ENCODE results near the gene CLCN6. TPM values are rescaled to one million over a fixed set of nuclear protein-coding genes. Genes with fewer than 3 reads are reported as not detected.

CLCN6 gene
- total RNA-seq, 1 experiment from 2014 or later: 30.4 TPM

DNA sequence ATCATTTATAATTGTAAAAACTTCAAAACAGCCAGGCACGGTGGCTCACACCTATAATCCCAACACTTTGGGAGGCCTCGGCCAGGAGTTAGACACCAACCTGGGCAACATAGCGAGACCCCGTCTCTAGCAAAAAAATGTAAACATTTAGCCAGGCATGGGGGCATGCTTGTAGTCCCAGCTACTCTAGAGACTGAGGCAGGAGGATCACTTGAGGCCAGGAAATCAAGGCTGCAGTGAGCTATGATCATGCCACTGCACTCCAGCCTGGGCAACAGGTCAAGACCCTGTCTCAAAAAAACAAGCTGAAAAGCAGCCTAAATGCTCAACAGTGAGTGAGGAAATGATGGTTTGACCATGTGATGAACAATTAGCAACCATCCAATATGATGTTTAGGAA is 36.7 kb upstream of the CLCN6 start:
- H3K27ac Mint-ChIP-seq (ENCODE audit: unreplicated experiment): no peak overlapping the region
- Histone ChIP-seq H3K36me3 (ENCODE audit: control insufficient read depth, insufficient read depth, low read length) (no peaks in the 10 kb centered on the region), H3K9me3 (no peaks in the 10 kb centered on the region), H3K4me3 (ENCODE audit: low read depth, low read length) (no peak overlapping the region), H3K4me1 (peaks cover 6% of the 10 kb centered on the region; the same call in 1 of the 2 replicates), H3K27me3 (replicated peaks; ENCODE audit: control insufficient read depth, insufficient read depth, low read length) (no peaks in the 10 kb centered on the region)
- intact Hi-C loops (cut with micrococcal nuclease; ENCODE audit: unreplicated experiment): no loop called here
- TF ChIP-seq CTCF (IDR thresholded peaks at IDR 0.05; ENCODE audit: insufficient read depth in 1 of 2, low read depth in 1 of 2, low read length in 1 of 2, severe bottlenecking in 1 of 2, unreplicated experiment in 1 of 2): no peak
- H3K4me3 Mint-ChIP-seq (ENCODE audit: unreplicated experiment): no peak overlapping the region
- no peaks in the 10 kb centered on the region for H3K36me3 Mint-ChIP-seq (ENCODE audit: insufficient read depth, unreplicated experiment)
- DNase-seq: no peak
- CTCF ChIA-PET: no interaction called here
- no peaks in the 10 kb centered on the region for H3K9me3 Mint-ChIP-seq (ENCODE audit: unreplicated experiment)
- POLR2A ChIA-PET: no interaction called here
- no peaks in the 10 kb centered on the region for H3K27me3 Mint-ChIP-seq (ENCODE audit: insufficient read depth, unreplicated experiment)
- BruUV-seq (replicated peaks): no TSS peak
- no peaks in the 10 kb centered on the region for H3K4me1 Mint-ChIP-seq (ENCODE audit: low read depth, unreplicated experiment)

- no peak overlapping the region for H3K4me3 Mint-ChIP-seq (ENCODE audit: unreplicated experiment)
- no peaks in the 10 kb centered on the region for H3K9me3 Mint-ChIP-seq (ENCODE audit: unreplicated experiment)
- Histone ChIP-seq H3K36me3 (ENCODE audit: control insufficient read depth, insufficient read depth, low read length) (no peaks in the 10 kb centered on the region), H3K4me1 (peaks cover 6% of the 10 kb centered on the region; the same call in 1 of the 2 replicates), H3K4me3 (ENCODE audit: low read depth, low read length) (no peak overlapping the region), H3K27me3 (replicated peaks; ENCODE audit: control insufficient read depth, insufficient read depth, low read length) (no peaks in the 10 kb centered on the region), H3K9me3 (no peaks in the 10 kb centered on the region)
- H3K27me3 Mint-ChIP-seq (ENCODE audit: insufficient read depth, unreplicated experiment): no peaks in the 10 kb centered on the region
- intact Hi-C loops (cut with micrococcal nuclease; ENCODE audit: unreplicated experiment): no loop called here
- no peak overlapping the region for H3K27ac Mint-ChIP-seq (ENCODE audit: unreplicated experiment)
- no peaks in the 10 kb centered on the region for H3K4me1 Mint-ChIP-seq (ENCODE audit: low read depth, unreplicated experiment)
- H3K36me3 Mint-ChIP-seq (ENCODE audit: insufficient read depth, unreplicated experiment): no peaks in the 10 kb centered on the region
- no peak for TF ChIP-seq CTCF (IDR thresholded peaks at IDR 0.05; ENCODE audit: insufficient read depth in 1 of 2, low read depth in 1 of 2, low read length in 1 of 2, severe bottlenecking in 1 of 2, unreplicated experiment in 1 of 2)
- POLR2A ChIA-PET: no interaction called here
- no peak for DNase-seq
- BruUV-seq (replicated peaks): no TSS peak
- CTCF ChIA-PET: no interaction called here
Observed at GRCh38 chr1:11770011-11770410, 36.0 kb upstream of the CLCN6 start.

DNA sequence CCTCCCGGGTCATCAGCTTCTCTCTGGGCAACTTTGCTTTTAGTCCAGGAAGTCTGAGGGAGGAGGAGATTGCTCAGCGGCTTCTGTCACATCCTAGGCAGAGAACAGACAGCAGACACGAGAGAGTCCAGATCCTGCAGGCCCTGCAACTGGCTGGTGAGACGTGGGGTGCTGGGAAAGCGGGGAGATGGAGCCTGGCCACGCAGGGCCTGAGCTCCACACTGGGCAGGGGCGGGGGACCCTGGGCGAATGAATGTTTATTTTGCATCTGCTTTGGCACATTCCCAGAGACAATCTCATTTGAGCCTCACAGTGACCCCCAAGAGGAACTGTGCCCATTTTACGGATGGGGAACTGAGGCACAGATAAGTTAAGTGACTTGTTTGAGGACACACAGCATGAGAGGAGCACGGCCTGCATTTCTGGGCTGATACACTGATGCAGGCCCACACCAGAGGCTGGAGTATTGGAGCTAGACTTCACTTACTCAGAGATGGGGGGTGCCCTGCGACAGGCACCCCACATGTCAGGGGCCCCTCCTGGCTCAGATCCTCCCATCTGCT is 34.4 kb upstream of the CLCN6 start:
- H3K4me3 Mint-ChIP-seq (ENCODE audit: unreplicated experiment): no peak overlapping the region
- no peaks in the 10 kb centered on the region for H3K4me1 Mint-ChIP-seq (ENCODE audit: low read depth, unreplicated experiment)
- no peaks in the 10 kb centered on the region for H3K36me3 ChIP-seq (ENCODE audit: control insufficient read depth, insufficient read depth, low read length)
- no peaks in the 10 kb centered on the region for H3K27me3 Mint-ChIP-seq (ENCODE audit: insufficient read depth, unreplicated experiment)
- H3K27ac Mint-ChIP-seq (ENCODE audit: unreplicated experiment): no peak overlapping the region
- POLR2A ChIA-PET: no interaction called here
- peaks cover 6% of the 10 kb centered on the region; the same call in 1 of the 2 replicates for H3K4me1 ChIP-seq
- H3K4me3 ChIP-seq (ENCODE audit: low read depth, low read length): no peak overlapping the region
- intact Hi-C loops (cut with micrococcal nuclease; ENCODE audit: unreplicated experiment): no loop called here
- H3K9me3 ChIP-seq: no peaks in the 10 kb centered on the region
- CTCF ChIA-PET: no interaction called here
- H3K27me3 ChIP-seq (replicated peaks; ENCODE audit: control insufficient read depth, insufficient read depth, low read length): no peaks in the 10 kb centered on the region
- no peaks in the 10 kb centered on the region for H3K36me3 Mint-ChIP-seq (ENCODE audit: insufficient read depth, unreplicated experiment)
- H3K9me3 Mint-ChIP-seq (ENCODE audit: unreplicated experiment): no peaks in the 10 kb centered on the region
- no TSS peak for BruUV-seq (replicated peaks)
- no peak for TF ChIP-seq CTCF (IDR thresholded peaks at IDR 0.05; ENCODE audit: insufficient read depth in 1 of 2, low read depth in 1 of 2, low read length in 1 of 2, severe bottlenecking in 1 of 2, unreplicated experiment in 1 of 2)
- no peak for DNase-seq

Data from Caco-2 (cell line).